Left lung (tissue), 10 donors: ENCODE measurements around the gene RNASE9. TPM values are rescaled to one million over a fixed set of nuclear protein-coding genes. Genes with fewer than 3 reads are reported as not detected.

Source experiments
- ATAC-seq: fragments of 200-7000 bp; cut with Tn5 transposase; one replicate; pipeline ENCODE4 v1.9.1; 2020; ENCODE audit warnings: moderate library complexity
- DNase-seq, 4 donors: peaks; one replicate each; pipeline ENCODE4 v3.0.0-alpha.2; 2013 to 2020
- H3K27ac ChIP-seq, 2 donors: fragments of 200-600 bp; sonication (generic) in 1 of 2; one replicate each; pipeline versions ENCODE4 v1.5.0 to v1.8.0; 2020 to 2021
- H3K27me3 ChIP-seq, 2 donors: fragments of 200-600 bp; sonication (generic) in 1 of 2; one replicate each; pipeline versions ENCODE4 v1.5.0 to v1.8.0; 2020 to 2021
- H3K36me3 ChIP-seq, 2 donors: fragments of 200-600 bp; sonication (generic) in 1 of 2; one replicate each; pipeline versions ENCODE4 v1.5.0 to v1.8.0; 2020 to 2021
- H3K4me1 ChIP-seq, 2 donors: fragments of 200-600 bp; one replicate each; pipeline ENCODE4 v1.8.0; 2021
- H3K4me3 ChIP-seq, 2 donors: fragments of 200-600 bp; sonication (generic) in 1 of 2; one replicate each; pipeline versions ENCODE4 v1.5.0 to v1.8.0; 2020 to 2021; ENCODE audit warnings: mild to moderate bottlenecking in 1 of 2
- H3K9me3 ChIP-seq, 2 donors: fragments of 200-600 bp; sonication (generic) in 1 of 2; one replicate each; pipeline versions ENCODE4 v1.5.0 to v1.8.0; 2020 to 2021
- intact Hi-C, 2 donors: fragments of 100-400 bp; cut with DNase I; formaldehyde crosslinking; loops; one replicate each; pipeline versions ENCODE4 v1.11.2 to v1.14.2; 2022
- polyA plus RNA-seq, 6 donors: library from polyadenylated mRNA; unstranded; fragments of 120-200 nt; gene quantifications; one replicate each; pipeline ENCODE4 v1.2.1, GENCODE V29; 2013; ENCODE audit not compliant: insufficient read length in 6 of 6
- total RNA-seq, 2 donors: library from RNA; stranded (reverse); fragmentation: NEBNext Ultra II Directional; extraction: Animal tissue kit (Norgen Biotek cat#: 25700); gene quantifications; one replicate each; pipeline ENCODE4 v1.2.1, GENCODE V29; 2021
- TF ChIP-seq, protein P1 (sequence below), 2 donors: fragments of 200-600 bp; sonication (generic) in 1 of 2; IDR thresholded peaks; one replicate each; pipeline versions ENCODE4 v1.5.0 to v1.8.0; 2021; ENCODE audit warnings: antibody characterized with exemption in 2 of 2
- donor health status: DM: no; HTN: yes; CAD: no.
- donor health status: DM: no; HTN: no; CAD: no.

RNASE9 gene
- total and polyA plus RNA-seq, 8 donors, result not detected

DNA sequence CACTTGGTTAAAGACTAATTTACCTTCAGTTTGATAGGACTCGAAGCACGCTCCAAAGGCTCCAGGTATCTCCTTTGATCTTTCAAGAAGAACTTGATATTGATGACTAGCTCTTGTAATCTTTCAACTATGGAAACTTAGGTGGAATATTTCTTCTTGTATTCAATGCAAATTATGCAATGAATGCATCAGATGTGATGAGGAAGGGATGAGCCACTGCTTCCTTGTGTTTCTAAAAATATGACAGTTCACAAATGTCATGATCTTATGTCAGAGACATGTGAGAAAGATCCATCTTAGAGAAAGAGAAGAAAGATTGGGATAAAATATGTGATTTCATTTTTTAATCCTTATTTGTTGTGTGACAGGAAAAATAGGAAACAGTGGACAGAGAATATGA lies 9.9 kb downstream of the RNASE9 start:
- intact Hi-C loops, result no loop called here
- no peaks in the 10 kb centered on the region for H3K9me3 ChIP-seq
- TF ChIP-seq, protein P1, sequence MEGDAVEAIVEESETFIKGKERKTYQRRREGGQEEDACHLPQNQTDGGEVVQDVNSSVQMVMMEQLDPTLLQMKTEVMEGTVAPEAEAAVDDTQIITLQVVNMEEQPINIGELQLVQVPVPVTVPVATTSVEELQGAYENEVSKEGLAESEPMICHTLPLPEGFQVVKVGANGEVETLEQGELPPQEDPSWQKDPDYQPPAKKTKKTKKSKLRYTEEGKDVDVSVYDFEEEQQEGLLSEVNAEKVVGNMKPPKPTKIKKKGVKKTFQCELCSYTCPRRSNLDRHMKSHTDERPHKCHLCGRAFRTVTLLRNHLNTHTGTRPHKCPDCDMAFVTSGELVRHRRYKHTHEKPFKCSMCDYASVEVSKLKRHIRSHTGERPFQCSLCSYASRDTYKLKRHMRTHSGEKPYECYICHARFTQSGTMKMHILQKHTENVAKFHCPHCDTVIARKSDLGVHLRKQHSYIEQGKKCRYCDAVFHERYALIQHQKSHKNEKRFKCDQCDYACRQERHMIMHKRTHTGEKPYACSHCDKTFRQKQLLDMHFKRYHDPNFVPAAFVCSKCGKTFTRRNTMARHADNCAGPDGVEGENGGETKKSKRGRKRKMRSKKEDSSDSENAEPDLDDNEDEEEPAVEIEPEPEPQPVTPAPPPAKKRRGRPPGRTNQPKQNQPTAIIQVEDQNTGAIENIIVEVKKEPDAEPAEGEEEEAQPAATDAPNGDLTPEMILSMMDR (IDR thresholded peaks at IDR 0.05), result no peak
- no peaks in the 10 kb centered on the region for H3K4me1 ChIP-seq
- H3K27ac ChIP-seq, result no peak overlapping the region
- no peak for ATAC-seq
- H3K27me3 ChIP-seq, result no peaks in the 10 kb centered on the region
- no peaks in the 10 kb centered on the region for H3K36me3 ChIP-seq
- no peak for DNase-seq
- H3K4me3 ChIP-seq, result no peak overlapping the region

DNA sequence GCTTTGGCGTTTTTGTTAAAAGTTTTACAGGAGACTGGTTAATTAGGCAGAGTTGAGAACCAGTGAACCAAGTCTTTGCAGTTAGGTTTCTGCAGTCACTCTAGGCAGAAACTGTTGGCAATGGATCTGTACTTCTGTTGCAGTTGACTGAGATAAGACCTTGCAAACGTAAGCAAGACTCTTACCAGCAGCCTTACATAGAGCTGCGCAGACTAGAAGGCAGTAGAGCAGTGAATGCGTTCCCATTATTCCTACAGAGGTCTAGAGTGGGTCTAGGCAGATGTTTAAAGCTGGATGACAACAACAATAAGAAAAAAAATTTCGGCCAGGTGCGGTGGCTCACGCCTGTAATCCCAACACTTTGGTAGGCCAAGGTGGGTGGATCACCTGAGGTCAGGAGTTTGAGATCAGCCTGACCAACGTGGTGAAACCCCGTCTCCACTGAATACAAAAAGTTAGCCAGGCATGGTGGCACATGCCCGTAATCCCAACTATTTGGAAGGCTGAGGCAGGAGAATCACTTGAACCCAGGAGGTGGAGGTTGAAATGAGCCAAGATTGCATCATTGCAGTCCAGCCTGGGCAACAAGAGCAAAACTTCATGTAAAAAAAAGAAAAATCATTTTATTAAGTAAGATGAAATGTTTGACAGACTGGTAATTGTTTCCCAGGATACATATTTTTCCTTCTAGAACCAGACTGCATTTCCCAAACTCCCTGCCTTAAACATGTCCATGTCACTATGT lies 12.3 kb downstream of the RNASE9 start:
- intact Hi-C loops, result no loop called here
- no peaks in the 10 kb centered on the region for H3K9me3 ChIP-seq
- H3K4me3 ChIP-seq, result no peak overlapping the region
- DNase-seq, result no peak
- no peak for ATAC-seq
- H3K27ac ChIP-seq, result no peak overlapping the region
- no peaks in the 10 kb centered on the region for H3K27me3 ChIP-seq
- H3K36me3 ChIP-seq, result no peaks in the 10 kb centered on the region
- TF ChIP-seq, protein P1 (IDR thresholded peaks at IDR 0.05), result no peak
- no peaks in the 10 kb centered on the region for H3K4me1 ChIP-seq

DNA sequence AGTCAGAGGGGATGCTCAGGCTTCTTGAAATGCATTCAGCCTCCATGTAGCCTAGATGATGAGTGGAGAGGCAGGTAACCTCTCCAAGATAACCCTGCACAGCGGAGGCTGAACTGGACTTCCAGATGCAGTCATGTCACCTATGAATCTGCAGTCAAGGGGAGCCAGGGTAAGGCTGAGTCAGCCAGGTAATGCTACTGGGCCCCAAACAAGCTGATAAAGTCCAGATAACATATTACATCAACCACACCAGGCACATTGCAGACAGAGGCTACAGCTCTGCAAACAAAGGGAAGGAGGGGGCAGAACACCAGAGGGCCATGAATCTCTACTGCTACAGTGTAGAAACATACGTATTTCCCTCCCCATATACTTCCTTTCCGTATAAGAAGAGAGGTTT lies 14.0 kb downstream of the RNASE9 start:
- Histone ChIP-seq H3K9me3 (no peaks in the 10 kb centered on the region), H3K36me3 (no peaks in the 10 kb centered on the region), H3K27me3 (no peaks in the 10 kb centered on the region), H3K4me3 (no peak overlapping the region), H3K4me1 (no peaks in the 10 kb centered on the region), H3K27ac (no peak overlapping the region)
- TF ChIP-seq, protein P1 (IDR thresholded peaks at IDR 0.05), result no peak
- DNase-seq (no peak), ATAC-seq (no peak)
- intact Hi-C loops, result no loop called here

DNA sequence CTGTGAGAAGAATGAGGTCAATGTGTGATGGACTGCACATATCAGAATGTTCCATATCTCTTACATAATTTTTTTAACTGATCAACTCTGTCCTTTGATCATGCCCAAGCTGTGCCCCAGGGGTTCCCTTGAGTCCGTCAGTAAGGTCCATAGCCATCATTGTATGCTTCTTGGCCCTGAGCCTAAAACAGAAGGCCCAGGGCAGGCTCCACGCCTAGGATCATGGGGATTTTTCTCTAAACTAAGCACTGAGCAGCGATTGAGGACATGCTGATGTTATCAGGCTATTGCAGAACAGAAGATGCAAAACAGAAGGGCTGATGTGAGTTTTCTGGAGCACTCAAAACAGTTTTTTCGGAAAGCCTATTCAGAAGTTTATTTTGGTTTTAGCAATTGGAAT lies 20.9 kb downstream of the RNASE9 start:
- intact Hi-C loops, result loop anchor here in 1 of 2 donors (10.0 kb wide), 1 partner anchor 65 kb away; no protein-coding TSS in a partner anchor
- Histone ChIP-seq H3K36me3 (no peaks in the 10 kb centered on the region), H3K4me1 (no peaks in the 10 kb centered on the region)

More for the DNA sequence above, 20.9 kb downstream of the RNASE9 start:
- TF ChIP-seq, protein P1 (IDR thresholded peaks at IDR 0.05), result no peak
- Histone ChIP-seq H3K4me3 (no peak overlapping the region), H3K27ac (no peak overlapping the region), H3K9me3 (no peaks in the 10 kb centered on the region), H3K27me3 (no peaks in the 10 kb centered on the region)
- DNase-seq (no peak), ATAC-seq (no peak)
